ENCODE data around the gene FXYD3. TPM values are rescaled to one million over a fixed set of nuclear protein-coding genes. Genes with fewer than 3 reads are reported as not detected.
A peak's percentile ranks its signal among the peaks of the same experiment; 100 is the strongest.

The FXYD3 gene
- total and polyA plus RNA-seq, 9 donors = 0.23 to 33.2 (median 3.8) TPM; not detected in 2

DNA sequence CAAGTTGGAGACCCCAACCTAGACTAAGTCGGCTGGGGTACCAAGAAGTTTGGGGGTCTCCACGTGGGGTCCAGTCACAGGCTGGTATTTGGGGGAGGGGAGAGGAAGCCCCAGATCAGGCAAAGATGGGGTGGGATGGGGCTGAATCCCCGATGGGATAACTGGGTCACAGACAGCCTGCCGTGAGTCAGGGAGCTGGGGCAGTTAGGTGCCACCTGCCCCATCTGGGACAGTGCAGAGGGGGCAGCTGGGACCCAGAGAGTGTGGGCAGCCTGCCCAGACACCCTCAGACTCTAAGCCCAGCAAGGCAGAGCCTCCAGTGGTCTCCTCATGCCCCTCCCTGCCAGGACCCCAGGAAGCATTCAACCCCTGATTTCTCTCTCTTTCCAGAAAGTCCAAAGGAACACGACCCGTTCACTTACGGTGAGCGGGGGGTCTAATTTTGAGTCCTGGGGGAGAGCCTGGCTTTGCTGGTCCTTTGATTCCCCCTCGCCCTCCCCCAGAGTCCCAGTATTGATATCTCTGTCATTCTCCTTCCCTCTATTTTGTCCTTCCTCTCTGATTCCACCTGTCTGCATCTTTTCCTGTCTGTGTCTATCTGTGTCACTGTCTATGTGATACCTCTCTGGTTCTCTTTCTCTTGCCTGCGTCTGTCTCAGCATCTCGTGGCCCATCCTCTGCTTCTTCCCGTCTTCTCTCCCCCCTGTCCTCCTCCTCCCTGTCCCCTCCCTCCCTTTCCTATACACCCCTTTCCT, 24.8 kb downstream of the FXYD3 start:
- H3K4me3 ChIP-seq = peak overlapping the region; percentile 52
- DNase-seq = peak in 3 of 5 donors; percentile 54 to 69 (median 57)
- H3K9me3 ChIP-seq = no peaks in the 10 kb centered on the region
- WGBS, 3 donors = 45 to 51% (median 50%) methylated on average over 12 of the region's 12 CpGs
- no peak for TF ChIP-seq CTCF (IDR thresholded peaks at IDR 0.05)
- no peak for TF ChIP-seq POLR2A (IDR thresholded peaks at IDR 0.05)
- TF ChIP-seq EP300 (IDR thresholded peaks at IDR 0.05) = no peak
- H3K27me3 ChIP-seq = no peaks in the 10 kb centered on the region
- no peaks in the 10 kb centered on the region for H3K36me3 ChIP-seq
- peaks cover 12% of the 10 kb centered on the region for H3K4me1 ChIP-seq (ENCODE audit: insufficient read depth)
- intact Hi-C loops (cut with DNase I) = loop anchor here in 2 of 4 donors (5.0 kb wide), 1 partner anchor 127 kb away; the partner anchor contains the start of gene USF2 (in 2 of the 2)
- H3K27ac ChIP-seq = peak overlapping the region; percentile 62 to 95

GRCh38 chr19:35140962-35141836, 25.6 kb downstream of the FXYD3 start:
- Histone ChIP-seq H3K27ac (peak overlapping the region; percentile 62 to 95), H3K36me3 (no peaks in the 10 kb centered on the region), H3K27me3 (no peaks in the 10 kb centered on the region), H3K4me1 (ENCODE audit: insufficient read depth) (peaks cover 12% of the 10 kb centered on the region), H3K4me3 (peak overlapping the region; percentile 52), H3K9me3 (no peaks in the 10 kb centered on the region)
- peak; percentile 85 to 97 (median 93) for DNase-seq
- peak; percentile 81 for TF ChIP-seq POLR2A (IDR thresholded peaks at IDR 0.05)
- TF ChIP-seq EP300 (IDR thresholded peaks at IDR 0.05) = no peak
- peak in 2 of 3 donors; percentile 23 to 30 for TF ChIP-seq CTCF (IDR thresholded peaks at IDR 0.05)
- WGBS, 3 donors = 5 to 9% (median 8%) methylated on average over 48 of the region's 48 CpGs
- intact Hi-C loops (cut with DNase I) = loop anchor here in 2 of 4 donors (5.0 kb wide), 1 partner anchor 126 kb away; the partner anchor contains the start of gene USF2 (in 2 of the 2)

DNA sequence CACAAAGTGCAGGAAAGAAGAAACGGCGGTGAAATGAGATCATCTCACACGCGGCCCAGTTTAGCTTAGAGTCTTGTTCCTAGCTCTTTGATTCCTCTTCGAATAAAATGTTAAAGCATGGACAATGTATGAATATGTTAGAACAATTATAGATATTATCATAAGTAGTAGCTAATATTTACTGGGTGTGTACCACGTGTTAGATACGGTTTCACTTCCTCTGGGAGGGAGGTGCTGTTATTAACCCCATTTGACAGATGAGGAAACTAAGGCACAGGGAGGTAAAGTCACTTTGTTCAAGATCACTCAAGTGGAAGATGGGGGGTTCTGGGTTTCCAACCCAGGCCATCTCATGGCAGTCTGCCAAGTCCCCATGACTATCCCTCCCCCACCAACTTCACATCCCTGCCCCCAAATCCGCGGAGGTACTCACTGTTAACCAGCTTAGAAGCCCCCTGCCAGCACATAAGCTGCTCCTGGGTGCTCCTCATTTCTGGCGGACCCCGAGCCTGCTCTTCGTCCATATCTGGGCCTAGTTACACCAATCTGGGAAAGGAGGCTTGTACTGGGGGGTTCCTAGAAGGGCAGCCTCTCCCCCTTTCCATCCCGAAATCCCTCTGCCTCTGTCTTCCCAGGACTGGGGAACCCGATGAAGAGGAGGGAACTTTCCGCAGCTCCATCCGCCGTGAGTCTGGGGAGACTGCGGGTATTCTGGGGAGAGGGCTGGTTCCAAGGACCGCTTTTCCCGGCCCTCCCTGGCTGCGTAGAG, 26.4 kb downstream of the FXYD3 start:
- peaks cover 12% of the 10 kb centered on the region for H3K4me1 ChIP-seq (ENCODE audit: insufficient read depth)
- WGBS, 3 donors = 25 to 38% (median 35%) methylated on average over 21 of the region's 21 CpGs
- no peaks in the 10 kb centered on the region for H3K36me3 ChIP-seq
- H3K9me3 ChIP-seq = no peaks in the 10 kb centered on the region
- no peaks in the 10 kb centered on the region for H3K27me3 ChIP-seq
- no peak for TF ChIP-seq CTCF (IDR thresholded peaks at IDR 0.05)
- TF ChIP-seq POLR2A (IDR thresholded peaks at IDR 0.05) = no peak
- no peak for TF ChIP-seq EP300 (IDR thresholded peaks at IDR 0.05)
- DNase-seq = peak in 4 of 5 donors; percentile 51 to 73 (median 58)
- intact Hi-C loops (cut with DNase I) = loop anchor here in 2 of 4 donors (5.0 kb wide), 1 partner anchor 125 kb away; the partner anchor contains the start of gene USF2 (in 2 of the 2)
- peak overlapping the region in 1 of 2 donors; percentile 38 for H3K27ac ChIP-seq
- no peak overlapping the region for H3K4me3 ChIP-seq
